ENCODE measurements around the gene DICER1.
"Not testable (repeated sequence)": the region's sequence is repeated elsewhere in the genome, so short reads cannot be mapped to it uniquely, and the experiment has no call there.

Gene DICER1

DNA sequence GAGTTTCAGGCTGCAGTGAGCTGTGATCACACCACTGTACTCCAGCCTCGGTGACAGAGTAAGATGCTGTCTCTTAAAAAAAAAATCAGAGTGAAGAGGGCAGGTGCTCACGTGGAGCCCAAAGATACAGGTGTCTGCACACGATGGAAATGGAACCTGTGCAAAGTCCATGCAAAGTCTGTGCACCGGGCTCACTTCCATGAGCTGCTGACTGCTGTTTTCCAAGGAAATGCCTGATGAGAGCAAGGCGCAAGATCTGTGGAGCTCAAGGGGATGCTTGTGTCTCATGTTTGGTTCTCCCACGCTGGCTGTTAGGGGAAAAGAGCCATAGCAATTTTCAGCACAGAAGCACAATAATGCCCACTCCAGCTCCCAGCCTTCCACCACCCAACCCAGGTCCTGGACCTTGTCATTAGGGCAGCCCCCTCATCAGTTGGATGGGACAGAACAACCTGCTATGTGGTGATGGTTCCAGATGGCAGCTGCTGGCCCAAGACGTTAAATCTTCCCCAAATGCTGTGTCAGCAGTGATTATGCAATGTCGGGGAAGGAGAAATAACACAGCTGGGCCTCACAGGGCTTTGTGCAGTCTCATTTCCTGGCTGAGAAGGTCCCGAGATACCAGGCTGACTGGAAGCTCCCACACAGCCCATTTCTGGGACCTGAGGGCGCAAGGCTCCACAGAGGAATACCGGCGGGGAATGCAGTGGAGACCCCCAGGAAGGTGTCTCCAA, 27.9 kb upstream of the DICER1 start:
- DNase-seq (ENCODE audit: low read depth in 1 of 2, low spot score in 1 of 2): no peak

DNA sequence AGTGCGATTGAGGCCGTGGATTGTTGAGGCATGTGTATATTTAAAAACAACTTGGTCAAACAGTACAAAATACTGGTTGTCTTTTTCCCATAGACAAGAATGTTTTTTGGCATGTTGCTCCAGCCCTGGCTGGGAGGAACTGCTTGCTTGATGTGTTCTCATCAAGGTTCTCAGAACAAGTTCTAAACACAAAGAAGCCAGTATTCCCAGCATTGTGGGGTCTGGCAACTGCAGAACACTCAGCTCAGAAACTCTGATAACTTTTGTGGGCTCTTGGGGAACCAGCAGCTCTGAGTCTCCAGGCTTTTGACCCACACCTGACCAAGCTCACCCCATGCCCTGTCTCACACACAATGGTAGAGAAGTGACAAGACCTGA, 27.1 kb upstream of the DICER1 start:
- no peak for DNase-seq (ENCODE audit: low read depth in 1 of 2, low spot score in 1 of 2)

DNA sequence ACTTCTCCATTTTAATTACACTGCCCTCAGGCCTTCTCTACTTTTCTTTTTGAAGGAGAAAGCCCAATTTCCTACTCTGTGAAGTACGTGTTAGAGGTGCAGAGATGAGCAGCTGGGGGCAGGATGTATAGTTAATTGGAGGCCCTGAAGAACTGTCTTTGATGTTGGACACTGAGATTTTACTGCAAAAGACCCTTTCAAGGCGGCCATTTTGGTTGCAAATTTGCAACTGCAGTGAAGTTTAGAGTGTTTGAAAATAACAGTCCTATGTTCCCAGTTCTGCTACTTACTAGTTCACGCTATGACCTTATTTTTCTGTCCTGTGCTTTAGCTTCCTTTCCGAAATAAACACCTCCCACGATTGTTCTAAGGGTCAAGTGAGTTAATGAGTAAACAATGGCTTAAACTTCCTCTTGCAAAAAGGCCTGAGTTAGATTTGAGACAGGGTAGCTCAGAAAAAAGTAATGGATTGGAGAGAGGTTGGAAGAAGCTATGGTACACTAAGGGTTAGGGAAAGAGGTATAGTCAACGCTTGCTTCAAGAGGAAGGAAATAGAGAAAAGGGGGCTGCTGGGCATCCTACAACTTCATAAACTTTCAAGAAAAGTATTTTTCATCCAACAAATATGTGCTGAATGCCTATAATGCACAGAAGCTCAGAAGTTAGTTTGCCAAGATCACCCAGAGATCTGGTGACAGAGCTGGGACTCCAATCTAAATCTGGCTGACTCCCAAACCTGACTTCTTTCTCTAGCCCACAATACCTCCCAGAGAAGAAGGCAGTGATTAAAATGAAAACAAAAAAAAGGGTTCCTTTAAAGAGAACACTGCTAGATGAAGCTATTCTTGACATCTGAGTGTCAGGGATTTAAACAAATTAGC, 26.4 kb upstream of the DICER1 start:
- DNase-seq (ENCODE audit: low read depth in 1 of 2, low spot score in 1 of 2): no peak

DNA sequence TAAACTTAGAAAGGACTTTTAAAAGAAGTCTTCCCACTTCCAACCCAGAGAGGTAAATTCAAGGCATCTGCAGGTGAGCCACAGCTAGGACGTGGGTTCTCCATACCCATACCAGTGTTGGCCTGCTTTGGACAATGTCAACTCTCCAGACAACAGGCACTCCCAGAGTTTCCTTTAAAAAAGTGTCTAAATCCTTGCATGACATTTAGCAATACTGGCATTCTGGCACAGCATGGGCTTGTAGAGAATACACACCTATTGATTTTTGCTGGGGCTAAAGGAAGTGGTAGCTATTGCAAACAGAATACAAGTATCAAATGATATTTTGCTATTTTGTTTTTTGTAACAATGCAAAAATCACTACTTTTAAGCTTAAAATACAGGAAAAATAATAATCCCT, 25.8 kb upstream of the DICER1 start:
- DNase-seq (ENCODE audit: low read depth in 1 of 2, low spot score in 1 of 2): no peak

DNA sequence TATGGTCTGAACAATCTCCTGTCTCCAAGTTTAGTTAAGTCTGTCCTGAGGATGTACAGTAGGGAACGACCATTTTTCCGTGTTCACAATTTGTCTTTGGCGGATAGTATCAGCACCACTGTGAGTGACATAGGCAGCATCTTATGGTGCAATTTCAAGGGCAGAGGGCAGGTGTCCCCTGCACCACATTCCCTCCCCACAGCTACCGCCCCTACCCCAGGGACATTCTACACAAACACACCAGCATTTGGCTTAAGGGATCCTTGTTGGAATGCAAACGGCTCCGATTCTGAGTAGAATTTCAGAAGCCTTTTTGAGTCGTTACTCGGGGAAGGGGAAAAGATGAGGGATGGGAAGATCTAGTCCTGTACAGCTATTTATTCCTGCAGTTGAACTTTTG, 25.1 kb upstream of the DICER1 start:
- no peak for DNase-seq (ENCODE audit: low read depth in 1 of 2, low spot score in 1 of 2)

DNA sequence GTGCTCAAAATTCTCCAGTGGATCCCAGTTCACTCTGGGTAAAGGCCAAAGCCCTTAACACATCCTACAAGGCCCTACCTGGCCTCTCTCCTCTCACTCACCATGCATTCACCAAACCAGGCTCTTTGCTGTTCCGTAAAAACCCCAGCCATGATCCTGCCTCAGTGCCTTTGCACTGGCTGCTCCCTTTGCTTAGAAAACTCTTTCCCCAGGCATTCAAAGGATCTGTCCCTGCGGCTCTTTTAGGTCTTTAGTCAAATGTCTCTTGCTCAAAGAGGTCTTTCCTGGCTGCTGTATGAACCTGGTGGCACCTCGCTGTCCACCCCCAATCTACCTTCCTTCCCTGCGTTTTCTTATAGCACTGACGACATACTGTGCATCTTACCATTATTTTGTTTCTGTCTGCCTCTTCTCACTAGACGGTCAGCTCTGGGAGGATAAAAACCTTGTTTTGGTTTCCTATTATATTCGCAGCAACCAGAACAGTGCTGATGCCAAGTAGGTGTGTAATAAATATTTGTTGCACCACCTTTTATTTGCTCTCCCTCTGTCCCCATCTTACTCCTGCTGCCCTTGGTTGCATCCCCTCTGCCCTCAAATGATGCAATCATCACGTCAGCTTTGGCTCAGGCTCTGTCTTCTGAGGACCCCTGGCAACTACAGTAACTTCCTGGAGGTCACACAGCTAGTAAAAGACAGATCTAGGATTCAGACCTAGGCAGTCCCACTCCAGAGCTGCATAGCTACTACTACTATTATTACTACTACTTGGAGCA, 23.8 kb upstream of the DICER1 start:
- no peak for DNase-seq (ENCODE audit: low read depth in 1 of 2, low spot score in 1 of 2)

DNA sequence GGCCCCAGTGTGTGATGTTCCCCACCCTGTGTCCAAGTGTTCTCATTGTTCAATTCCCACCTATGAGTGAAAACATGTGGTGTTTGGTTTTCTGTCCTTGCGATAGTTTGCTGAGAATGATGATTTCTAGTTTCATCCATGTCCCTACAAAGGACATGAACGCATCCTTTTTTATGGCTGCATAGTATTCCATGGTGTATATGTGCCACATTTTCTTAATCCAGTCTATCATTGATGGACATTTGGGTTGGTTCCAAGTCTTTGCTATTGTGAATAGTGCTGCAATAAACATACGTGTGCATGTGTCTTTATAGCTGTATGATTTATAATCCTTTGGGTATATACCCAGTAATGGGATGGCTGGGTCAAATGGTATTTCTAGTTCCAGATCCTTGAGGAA, 18.3 kb upstream of the DICER1 start:
- DNase-seq (ENCODE audit: low read depth in 1 of 2, low spot score in 1 of 2): not testable (repeated sequence)

DNA sequence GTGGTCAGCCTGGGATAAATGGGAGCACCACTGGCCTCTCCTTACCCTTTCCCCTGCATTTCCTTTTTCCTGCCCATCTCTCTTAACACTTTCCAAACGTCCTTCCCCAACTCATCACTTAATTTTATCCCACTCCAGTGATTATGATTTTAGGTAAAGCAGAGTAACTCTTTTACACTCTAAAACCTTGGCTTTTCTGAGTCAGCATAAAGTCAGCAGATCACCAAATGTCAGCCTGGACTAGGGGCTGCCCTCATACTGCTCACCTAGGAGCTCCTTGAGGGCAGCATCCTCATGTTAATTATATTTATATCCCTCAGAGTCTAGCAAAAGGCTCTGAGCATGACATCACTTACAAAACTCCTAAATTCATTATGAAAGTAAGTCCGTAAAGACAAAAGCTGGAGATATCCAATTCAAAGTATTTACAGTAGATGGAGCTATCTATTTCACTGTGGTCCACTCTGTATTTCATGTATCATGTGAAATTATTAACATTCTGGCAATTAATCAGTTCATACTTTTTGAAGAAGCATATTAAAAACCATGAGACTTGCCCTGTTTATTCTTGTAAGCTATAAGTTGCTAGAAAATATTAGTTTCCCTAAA, 17.0 kb upstream of the DICER1 start:
- DNase-seq (ENCODE audit: low read depth in 1 of 2, low spot score in 1 of 2): no peak

DNA sequence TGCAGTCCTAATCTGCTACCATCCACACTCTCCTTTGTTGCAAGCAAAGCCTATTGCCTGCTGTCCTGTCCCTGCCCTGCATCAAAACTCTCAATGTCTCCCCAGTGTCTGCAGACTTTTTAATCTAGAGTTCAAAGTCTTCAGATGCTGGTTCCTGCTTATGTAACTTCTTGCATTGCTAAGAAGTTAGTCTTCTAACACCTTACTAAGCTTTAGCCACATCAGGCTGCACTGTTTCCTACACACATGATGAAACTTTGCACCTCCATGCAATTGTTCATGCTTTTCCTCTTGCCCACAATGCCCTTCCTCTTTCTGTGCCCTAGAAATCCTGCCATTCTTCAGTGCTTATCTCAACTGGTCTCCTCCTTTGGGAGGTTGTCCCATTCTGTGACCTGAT, 16.2 kb upstream of the DICER1 start:
- no peak for DNase-seq (ENCODE audit: low read depth in 1 of 2, low spot score in 1 of 2)

DNA sequence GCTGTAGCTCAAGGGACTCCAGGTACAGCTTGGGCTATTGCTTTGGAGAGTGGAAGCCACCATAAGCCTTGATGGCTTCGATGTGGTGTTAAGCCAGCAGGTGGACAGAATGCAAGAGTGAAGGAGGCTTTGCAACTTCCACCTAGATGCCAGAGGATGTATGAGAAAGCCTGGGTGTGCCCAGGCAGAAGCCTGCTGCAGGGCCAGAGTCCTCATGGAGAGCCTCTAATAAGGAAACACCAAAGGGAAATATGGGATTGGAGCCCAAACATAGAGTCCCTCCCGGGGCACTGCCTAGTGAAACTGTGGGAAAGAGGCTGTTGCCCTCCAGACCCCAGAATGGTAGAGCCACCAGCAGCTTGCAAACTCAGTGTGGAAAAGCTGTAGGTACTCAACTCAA, 9.8 kb upstream of the DICER1 start:
- DNase-seq (ENCODE audit: low read depth in 1 of 2, low spot score in 1 of 2): no peak

DNA sequence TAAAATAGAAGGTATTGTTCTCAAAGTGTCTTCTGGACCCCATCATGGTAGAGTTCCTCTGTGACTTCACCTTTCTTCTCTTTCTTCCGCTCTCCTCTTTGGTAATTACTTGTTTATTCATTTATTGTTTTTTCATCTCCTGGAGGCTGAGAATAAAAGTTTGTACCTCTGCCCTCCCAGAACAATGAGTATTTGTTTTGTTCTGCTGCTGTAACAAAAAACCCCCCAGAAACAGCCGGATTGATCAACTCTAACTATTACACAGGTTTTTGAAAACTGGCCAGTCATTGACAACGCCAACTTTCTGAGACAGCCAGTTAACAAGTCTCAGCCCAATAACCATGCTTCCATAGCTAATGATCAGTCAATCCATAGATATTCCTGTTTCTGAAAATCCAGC, 8.2 kb upstream of the DICER1 start:
- no peak for DNase-seq (ENCODE audit: low read depth in 1 of 2, low spot score in 1 of 2)

DNA sequence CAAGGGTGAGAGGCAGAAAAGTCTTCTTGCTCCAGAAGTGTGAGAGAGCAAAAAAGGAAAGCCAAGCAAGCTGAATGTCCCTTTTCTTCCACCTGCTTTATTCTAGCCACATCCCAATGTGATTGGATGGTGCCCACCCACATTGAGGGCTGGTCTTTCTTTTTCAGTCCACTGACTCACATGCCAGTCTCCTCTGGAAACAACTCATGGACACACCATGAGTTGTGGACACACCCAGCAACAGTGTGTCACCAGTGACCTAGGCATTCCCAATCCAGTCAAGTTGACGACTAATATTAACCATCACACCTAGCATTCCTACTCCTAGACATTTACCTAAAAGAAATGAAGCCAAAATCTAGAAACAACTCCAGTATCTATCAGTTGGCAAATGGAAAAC, 7.2 kb upstream of the DICER1 start:
- no peak for DNase-seq (ENCODE audit: low read depth in 1 of 2, low spot score in 1 of 2)

DNA sequence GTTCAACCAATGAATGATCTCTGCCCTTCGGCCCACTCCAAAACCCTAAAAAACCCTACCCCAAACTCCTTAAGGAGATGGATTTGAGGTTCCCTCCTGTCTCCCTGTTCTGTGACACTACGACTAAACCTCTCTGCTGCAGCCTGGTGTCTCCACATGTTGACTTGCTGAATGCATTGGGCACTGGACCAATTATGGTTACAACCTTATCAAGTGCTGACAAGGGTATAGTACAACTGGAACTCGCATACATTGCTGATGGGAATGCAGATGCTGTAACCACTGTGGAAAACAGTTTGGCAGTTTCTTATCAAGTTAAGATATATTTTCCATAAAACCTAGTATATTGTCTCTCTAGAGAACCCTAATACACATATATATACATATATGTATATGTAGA, 6.3 kb upstream of the DICER1 start:
- DNase-seq (ENCODE audit: low read depth in 1 of 2, low spot score in 1 of 2): no peak

DNA sequence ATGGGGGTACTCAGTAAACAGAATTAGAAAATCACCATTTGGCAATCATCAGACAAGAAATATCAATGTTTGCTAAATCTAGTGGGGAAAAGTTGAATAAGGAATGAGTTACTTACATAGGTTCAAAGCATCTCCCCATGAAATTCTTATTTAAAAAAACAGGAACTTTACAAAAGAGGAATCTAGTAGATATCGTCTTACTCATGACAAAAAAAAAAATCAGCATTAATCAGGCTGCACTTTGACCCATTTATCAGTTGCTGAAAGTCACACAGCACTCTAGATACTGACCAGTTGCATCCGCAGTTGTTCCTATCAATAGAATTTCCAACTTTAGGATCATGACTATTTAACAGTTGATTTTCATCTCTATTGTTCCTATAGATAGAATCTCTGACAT, 5.8 kb upstream of the DICER1 start:
- no peak for DNase-seq (ENCODE audit: low read depth in 1 of 2, low spot score in 1 of 2)

DNA sequence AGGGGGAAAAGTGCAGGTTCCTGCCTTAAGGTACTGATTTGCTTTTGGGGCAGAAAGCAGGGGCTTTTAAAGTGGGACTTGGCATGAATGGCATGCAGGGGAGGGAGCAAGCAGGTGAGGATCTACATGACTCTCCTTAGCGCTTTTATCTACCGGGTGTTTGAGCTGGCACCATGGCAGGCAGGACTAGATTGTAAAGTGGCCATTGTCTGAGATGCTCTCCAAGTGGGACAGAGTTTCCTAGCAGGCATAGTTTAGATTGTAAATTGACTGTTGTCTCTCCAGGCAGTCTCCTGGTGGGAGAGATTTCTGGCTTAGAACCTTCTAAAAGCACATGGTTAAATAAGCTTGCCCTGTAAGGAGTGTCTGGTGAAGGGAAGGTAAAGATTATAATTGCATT, 5.3 kb upstream of the DICER1 start:
- no peak for DNase-seq (ENCODE audit: low read depth in 1 of 2, low spot score in 1 of 2)

DNA sequence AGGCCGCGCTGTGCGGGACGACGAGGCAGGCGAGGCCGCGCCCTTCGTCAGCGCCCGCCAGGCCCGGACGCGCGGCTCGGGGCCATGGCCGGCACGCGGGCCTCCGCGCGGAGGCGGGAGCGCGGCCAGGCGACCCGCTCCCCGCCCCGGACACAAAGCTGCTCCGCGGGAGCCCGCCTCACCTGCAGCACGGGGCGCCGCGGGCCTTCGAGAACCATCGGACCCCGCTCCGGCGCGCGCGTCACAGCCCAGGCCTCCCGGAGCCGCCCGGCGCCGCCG, 342 bp downstream of the DICER1 start:
- no peak for DNase-seq (ENCODE audit: low read depth in 1 of 2, low spot score in 1 of 2)

DNA sequence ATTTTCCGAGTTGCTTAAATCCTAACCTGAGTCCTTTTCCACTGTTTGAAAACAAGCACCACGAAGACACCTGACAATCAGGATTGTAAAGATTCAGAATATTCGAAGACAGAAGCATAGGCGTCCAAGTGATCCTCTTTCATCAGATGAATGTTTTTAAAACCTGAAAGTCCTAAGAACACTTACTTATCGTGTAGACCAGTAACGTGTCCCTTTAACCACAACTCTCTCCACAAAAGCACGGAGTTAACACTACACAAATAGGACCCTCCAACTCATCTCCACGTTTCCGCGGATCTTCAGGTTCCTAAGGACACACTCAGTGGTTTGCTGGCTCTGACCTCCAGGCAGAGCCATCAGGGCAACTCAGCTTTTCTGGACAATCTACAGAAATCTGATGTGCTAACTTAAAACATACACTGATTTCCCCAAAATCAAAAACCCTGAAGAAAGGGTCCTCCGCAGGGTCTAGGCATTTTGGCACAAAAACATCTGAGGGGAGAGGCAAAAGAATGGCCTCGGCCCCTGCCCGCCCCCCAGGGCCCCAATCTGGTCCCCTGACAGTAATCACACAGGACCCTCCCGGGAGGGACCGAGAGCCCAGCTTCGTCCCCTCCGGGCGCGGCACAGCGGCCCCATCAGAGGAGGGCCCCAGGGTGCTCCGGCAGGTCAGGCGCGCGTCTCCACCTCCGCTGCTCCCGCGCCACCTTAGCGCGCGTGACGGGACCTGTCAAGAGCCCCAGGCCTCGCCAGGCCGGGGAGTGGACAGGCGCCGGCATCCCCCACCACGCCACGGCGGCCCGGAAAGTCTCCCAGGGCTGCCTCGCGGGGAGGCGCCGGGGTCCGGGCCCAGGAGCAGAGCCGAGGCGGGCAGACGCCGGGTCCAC, 925 bp downstream of the DICER1 start:
- DNase-seq (ENCODE audit: low read depth in 1 of 2, low spot score in 1 of 2): peak; percentile 9 to 19

DNA sequence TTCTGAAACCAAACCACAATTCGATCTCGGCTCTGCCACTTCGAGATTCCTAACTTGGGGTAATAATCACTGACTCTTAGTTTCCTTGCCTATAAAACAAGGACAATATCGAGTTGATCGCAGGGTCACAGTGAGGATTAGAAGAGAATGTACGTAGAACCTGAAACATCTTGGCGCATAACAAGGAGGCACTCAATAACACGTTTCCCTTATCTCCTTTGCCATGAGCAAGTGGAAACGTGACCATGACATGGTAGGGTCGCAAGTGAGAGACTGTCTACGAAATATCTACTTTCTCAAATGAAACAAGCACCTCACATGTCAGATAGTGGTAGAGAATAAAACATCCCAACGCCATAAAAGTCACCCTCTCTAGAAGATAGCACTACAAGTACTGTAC, 2.3 kb downstream of the DICER1 start:
- no peak for DNase-seq (ENCODE audit: low read depth in 1 of 2, low spot score in 1 of 2)

DNA sequence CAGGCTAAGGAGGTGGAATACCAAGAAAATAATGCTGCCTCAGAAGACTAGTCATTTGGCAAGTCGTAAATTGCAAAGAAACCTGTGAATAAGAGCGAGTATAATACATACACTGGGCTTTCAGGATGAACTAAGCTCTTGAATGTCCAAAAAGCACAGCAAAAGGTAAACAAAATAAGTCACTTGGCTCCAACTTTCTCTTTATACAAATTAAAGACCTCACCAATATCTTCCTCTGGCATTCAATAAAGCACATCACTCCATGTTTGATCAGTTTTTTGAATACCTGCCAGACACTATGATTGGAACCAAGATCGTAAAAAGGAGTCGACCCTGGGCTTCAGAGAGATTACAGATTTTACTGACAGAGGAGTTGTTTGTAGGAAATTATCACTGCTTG, 3.5 kb downstream of the DICER1 start:
- DNase-seq (ENCODE audit: low read depth in 1 of 2, low spot score in 1 of 2): no peak

DNA sequence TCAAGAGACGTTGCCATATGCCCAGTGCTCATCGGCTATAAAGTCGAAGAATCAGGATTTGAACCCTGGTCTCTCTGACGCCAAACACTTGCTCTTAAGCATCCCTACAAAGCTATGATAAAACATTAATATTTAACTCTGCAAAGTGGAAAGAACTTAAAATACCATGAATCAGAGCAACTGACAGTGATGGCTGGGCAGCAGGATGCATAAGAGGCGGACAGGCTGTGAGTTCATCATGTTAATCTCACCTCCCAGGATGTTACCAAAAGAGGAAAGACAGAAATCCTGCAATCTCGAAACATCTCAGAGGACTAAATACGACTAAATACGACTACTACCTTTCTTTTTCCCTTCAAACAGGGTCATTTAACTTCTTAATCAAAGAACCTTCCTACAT, 5.8 kb downstream of the DICER1 start:
- no peak for DNase-seq (ENCODE audit: low read depth in 1 of 2, low spot score in 1 of 2)

DNA sequence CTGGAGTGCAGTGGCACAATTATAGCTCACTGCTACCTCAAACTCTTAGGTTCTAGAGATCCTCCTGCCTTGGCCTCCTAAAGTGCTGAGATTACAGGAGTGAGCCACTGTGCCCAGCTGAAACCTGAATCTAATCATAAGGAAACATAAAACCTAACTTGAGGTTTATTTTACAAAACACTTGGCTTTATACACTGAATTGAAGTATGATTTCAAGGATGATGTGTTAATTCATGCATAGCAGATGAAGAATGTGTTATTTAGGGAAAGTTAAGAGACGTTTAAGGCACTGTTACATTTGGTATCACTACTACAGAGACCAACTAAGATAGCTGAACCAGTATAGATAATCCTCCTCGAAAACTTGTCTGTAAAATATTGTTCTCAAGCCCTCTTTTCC, 6.4 kb downstream of the DICER1 start:
- no peak for DNase-seq (ENCODE audit: low read depth in 1 of 2, low spot score in 1 of 2)

Data from stimulated activated CD4-positive, alpha-beta T cell treated with anti-CD3 and anti-CD28 coated beads, Interleukin-15, amount 100 ng/mL, for 1 hour (primary cell).